Bladder microvascular endothelial cell (primary cell): ENCODE data around the gene PTN. TPM values are rescaled to one million over a fixed set of nuclear protein-coding genes. Genes with fewer than 3 reads are reported as not detected.

Experiments
- total RNA-seq: library from RNA; depleted of rRNA; stranded (reverse); fragments of >200 nt; gene quantifications from 2 replicates; pipeline ENCODE4 v1.2.3, GENCODE V29; 2014

PTN gene
- 0.16 TPM in 1 of 2 replicates, not detected in the other for total RNA-seq

DNA sequence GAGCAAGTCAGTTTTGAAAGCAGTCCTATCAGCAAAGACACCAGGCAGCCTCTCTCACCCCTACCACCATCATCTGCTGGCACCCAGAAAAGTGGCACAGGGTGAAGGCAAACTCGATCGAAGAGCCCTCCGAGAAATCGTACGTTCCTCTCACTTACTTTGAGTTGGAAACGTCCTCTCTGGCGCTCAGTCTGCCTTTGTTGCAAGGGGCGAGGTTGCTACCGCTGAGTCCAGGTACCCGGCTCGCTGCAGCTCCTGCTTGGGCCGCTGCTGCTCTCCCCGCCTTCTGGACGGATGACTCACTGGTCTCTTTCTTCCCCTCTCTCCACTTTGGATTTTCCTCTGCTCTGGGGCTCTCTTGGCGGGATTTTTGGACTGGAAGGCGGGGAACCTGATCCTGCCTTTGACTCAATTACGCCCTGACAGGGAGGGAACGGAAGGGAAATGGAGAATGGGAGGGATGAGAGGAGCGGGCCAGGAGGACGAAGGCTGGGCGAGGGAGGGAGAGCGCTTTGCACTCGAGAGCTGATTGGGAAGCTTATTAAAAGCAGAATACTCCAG is at the start of gene PTN:
TSS of gene PTN (minus strand) at position 453 of the 561 bp plus-strand sequence. CDS start 88,760 bp downstream, outside the sequence.

